HG03175 (cell line): ENCODE measurements around the gene POLR2I.

ENCODE experiments used
- ATAC-seq: cut with Tn5 transposase; IDR thresholded peaks from one replicate; pipeline ENCODE4 v1.9.1; 2021; ENCODE audit warnings: mild to moderate bottlenecking, moderate library complexity; ENCODE audit not compliant: unreplicated experiment

Gene POLR2I

DNA sequence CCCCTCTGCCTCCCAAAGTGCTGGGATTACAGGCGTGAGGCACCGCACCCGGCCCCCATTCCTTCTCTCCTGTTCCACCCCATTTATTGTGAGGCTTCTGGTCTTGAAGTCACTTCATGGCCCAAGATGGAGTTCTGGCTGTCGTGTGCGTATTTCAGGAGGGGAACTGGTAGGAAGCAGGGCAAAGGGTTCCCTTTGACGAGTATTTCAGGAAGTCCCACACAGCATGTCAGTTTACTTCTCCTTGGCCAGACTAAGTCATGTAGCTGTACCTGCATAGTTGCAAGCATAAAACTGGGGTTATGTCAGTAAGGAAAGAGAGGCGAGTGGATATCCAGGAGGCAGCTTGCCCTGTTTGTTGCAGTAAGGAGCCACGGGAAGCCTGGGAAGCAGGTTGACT lies 49.8 kb downstream of the POLR2I start:
- no peak for ATAC-seq
